ENCODE results near the gene AADACL3.

DNA sequence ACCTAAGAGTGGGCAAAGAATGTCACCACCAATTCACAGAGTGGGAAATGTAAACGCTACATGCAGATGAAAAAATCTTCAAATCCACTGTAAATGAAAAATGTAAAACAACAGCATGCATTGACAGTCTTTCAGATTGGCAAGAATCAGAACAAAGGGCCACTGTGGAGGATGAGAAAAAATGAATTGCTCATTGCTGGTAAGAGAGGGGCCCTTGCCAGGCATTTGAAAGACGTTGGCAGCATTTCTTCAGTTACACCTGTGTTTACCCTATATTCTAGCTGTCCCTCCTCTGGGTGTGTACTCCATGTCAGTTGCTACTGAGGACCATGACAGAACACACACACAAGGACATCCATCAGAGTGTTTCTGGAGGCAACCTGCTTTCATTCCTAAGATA, 25.8 kb upstream of the AADACL3 start:
- TF ChIP-seq TEAD4 (IDR thresholded peaks at IDR 0.05; ENCODE audit: low read length) (no peak), TEAD4 (CRISPR knock-in tag; IDR thresholded peaks at IDR 0.05; ENCODE audit: borderline replicate concordance) (no peak), PKNOX1 (IDR thresholded peaks at IDR 0.05) (no peak), YY1 (IDR thresholded peaks at IDR 0.05; ENCODE audit: borderline replicate concordance in 1 of 3, control insufficient read depth in 1 of 3, extremely low read depth in 1 of 3, insufficient read depth in 3 of 3, insufficient read length in 1 of 3, insufficient replicate concordance in 2 of 3, low read depth in 1 of 3, low read length in 2 of 3) (no peak), E2F4 (CRISPR knock-in tag; IDR thresholded peaks at IDR 0.05; ENCODE audit: low read depth) (no peak), POLR2A (conservative IDR thresholded peaks at IDR 0.05) (no peak), CREM (IDR thresholded peaks at IDR 0.05; ENCODE audit: low read depth) (no peak), ZNF184 (CRISPR knock-in tag; IDR thresholded peaks at IDR 0.05) (no peak), SIN3A (IDR thresholded peaks at IDR 0.05; ENCODE audit: borderline replicate concordance in 2 of 2, control insufficient read depth in 1 of 2, low read depth in 2 of 2, low read length in 2 of 2) (no peak), ZNF79 (CRISPR knock-in tag; IDR thresholded peaks at IDR 0.05; ENCODE audit: low read depth) (no peak)
- TF ChIP-seq, protein P1, sequence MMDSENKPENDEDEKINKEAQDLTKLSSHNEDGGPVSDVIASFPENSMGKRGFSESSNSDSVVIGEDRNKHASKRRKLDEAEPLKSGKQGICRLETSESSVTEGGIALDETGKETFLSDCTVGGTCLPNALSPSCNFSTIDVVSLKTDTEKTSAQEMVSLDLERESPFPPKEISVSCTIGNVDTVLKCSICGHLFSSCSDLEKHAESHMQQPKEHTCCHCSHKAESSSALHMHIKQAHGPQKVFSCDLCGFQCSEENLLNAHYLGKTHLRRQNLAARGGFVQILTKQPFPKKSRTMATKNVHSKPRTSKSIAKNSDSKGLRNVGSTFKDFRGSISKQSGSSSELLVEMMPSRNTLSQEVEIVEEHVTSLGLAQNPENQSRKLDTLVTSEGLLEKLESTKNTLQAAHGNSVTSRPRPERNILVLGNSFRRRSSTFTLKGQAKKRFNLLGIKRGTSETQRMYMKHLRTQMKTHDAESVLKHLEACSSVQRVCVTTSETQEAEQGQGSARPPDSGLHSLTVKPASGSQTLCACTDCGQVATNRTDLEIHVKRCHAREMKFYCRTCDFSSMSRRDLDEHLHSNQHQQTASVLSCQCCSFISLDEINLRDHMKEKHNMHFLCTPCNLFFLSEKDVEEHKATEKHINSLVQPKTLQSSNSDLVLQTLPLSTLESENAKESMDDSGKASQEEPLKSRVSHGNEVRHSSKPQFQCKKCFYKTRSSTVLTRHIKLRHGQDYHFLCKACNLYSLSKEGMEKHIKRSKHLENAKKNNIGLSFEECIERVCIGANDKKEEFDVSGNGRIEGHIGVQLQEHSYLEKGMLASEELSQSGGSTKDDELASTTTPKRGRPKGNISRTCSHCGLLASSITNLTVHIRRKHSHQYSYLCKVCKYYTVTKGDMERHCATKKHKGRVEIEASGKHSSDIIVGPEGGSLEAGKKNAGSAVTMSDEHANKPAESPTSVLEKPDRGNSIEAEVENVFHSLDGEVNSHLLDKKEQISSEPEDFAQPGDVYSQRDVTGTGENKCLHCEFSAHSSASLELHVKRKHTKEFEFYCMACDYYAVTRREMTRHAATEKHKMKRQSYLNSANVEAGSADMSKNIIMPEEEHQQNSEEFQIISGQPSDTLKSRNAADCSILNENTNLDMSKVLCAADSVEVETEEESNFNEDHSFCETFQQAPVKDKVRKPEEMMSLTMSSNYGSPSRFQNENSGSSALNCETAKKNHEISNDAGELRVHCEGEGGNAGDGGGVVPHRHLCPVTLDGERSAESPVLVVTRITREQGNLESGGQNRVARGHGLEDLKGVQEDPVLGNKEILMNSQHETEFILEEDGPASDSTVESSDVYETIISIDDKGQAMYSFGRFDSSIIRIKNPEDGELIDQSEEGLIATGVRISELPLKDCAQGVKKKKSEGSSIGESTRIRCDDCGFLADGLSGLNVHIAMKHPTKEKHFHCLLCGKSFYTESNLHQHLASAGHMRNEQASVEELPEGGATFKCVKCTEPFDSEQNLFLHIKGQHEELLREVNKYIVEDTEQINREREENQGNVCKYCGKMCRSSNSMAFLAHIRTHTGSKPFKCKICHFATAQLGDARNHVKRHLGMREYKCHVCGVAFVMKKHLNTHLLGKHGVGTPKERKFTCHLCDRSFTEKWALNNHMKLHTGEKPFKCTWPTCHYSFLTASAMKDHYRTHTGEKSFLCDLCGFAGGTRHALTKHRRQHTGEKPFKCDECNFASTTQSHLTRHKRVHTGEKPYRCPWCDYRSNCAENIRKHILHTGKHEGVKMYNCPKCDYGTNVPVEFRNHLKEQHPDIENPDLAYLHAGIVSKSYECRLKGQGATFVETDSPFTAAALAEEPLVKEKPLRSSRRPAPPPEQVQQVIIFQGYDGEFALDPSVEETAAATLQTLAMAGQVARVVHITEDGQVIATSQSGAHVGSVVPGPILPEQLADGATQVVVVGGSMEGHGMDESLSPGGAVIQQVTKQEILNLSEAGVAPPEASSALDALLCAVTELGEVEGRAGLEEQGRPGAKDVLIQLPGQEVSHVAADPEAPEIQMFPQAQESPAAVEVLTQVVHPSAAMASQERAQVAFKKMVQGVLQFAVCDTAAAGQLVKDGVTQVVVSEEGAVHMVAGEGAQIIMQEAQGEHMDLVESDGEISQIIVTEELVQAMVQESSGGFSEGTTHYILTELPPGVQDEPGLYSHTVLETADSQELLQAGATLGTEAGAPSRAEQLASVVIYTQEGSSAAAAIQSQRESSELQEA (IDR thresholded peaks at IDR 0.05; ENCODE audit: low read depth), result no peak
- TF ChIP-seq, protein P2, sequence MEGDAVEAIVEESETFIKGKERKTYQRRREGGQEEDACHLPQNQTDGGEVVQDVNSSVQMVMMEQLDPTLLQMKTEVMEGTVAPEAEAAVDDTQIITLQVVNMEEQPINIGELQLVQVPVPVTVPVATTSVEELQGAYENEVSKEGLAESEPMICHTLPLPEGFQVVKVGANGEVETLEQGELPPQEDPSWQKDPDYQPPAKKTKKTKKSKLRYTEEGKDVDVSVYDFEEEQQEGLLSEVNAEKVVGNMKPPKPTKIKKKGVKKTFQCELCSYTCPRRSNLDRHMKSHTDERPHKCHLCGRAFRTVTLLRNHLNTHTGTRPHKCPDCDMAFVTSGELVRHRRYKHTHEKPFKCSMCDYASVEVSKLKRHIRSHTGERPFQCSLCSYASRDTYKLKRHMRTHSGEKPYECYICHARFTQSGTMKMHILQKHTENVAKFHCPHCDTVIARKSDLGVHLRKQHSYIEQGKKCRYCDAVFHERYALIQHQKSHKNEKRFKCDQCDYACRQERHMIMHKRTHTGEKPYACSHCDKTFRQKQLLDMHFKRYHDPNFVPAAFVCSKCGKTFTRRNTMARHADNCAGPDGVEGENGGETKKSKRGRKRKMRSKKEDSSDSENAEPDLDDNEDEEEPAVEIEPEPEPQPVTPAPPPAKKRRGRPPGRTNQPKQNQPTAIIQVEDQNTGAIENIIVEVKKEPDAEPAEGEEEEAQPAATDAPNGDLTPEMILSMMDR (IDR thresholded peaks at IDR 0.05 in 2 of 3, conservative IDR thresholded peaks at IDR 0.05 in 1 of 3; ENCODE audit: insufficient read depth in 2 of 3, low read depth in 1 of 3, low read length in 3 of 3), result no peak
- TF ChIP-seq, protein P3, sequence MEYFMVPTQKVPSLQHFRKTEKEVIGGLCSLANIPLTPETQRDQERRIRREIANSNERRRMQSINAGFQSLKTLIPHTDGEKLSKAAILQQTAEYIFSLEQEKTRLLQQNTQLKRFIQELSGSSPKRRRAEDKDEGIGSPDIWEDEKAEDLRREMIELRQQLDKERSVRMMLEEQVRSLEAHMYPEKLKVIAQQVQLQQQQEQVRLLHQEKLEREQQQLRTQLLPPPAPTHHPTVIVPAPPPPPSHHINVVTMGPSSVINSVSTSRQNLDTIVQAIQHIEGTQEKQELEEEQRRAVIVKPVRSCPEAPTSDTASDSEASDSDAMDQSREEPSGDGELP (CRISPR knock-in tag; IDR thresholded peaks at IDR 0.05; ENCODE audit: borderline replicate concordance), result no peak
- TF ChIP-seq, protein P4, sequence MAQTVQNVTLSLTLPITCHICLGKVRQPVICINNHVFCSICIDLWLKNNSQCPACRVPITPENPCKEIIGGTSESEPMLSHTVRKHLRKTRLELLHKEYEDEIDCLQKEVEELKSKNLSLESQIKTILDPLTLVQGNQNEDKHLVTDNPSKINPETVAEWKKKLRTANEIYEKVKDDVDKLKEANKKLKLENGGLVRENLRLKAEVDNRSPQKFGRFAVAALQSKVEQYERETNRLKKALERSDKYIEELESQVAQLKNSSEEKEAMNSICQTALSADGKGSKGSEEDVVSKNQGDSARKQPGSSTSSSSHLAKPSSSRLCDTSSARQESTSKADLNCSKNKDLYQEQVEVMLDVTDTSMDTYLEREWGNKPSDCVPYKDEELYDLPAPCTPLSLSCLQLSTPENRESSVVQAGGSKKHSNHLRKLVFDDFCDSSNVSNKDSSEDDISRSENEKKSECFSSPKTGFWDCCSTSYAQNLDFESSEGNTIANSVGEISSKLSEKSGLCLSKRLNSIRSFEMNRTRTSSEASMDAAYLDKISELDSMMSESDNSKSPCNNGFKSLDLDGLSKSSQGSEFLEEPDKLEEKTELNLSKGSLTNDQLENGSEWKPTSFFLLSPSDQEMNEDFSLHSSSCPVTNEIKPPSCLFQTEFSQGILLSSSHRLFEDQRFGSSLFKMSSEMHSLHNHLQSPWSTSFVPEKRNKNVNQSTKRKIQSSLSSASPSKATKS (CRISPR knock-in tag; IDR thresholded peaks at IDR 0.05), result no peak
